ENCODE results near the gene ADA. TPM values are rescaled to one million over a fixed set of nuclear protein-coding genes. Genes with fewer than 3 reads are reported as not detected.

ADA gene
- total RNA-seq, 4 donors from 2014 or later, result 19.4 to 34.8 (median 22.6) TPM

DNA sequence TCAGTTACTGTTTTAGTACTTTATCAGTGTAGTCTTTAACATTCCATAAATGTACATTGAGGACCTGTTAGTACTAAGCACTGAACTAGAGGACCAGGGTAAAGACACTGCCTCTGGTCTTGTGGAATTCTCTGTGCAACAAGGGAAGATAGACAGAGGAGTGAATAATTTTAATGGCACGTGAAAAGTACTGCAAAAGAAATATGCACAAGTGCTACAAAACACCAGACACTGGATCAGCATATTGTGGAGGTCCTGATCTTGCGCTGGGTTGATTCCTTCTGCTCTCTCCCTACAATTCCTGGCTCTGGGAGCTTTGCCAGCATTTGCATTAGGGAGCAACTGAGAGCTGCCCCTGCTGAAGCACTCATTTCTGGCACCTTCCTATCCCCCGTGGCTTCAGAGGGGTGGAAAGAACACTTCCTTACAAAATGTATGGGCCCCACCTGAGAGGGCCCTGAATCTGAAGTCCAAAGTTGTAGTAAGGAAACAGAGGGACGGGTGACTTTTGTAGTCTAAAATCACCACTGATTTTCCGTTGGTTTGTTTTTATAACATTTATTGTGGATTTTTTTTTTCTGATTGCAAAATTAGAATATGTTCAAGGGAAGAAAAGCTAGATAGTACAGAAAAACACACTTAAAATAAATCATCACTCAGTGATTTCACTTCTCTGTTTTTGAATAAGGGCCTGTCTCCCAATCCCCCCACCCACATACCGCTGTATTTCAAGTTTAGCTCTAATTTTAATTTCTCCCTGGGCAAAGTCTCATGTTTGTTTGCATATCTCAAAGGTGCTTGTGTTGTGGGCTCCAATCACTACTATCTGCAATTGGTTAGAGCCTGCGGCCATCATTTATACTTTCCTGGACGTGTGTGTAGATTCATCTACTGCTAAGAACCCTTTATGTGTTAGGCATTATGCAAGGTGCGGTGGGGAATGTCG is 64.2 kb downstream of the ADA start:
- TF ChIP-seq, protein P1, sequence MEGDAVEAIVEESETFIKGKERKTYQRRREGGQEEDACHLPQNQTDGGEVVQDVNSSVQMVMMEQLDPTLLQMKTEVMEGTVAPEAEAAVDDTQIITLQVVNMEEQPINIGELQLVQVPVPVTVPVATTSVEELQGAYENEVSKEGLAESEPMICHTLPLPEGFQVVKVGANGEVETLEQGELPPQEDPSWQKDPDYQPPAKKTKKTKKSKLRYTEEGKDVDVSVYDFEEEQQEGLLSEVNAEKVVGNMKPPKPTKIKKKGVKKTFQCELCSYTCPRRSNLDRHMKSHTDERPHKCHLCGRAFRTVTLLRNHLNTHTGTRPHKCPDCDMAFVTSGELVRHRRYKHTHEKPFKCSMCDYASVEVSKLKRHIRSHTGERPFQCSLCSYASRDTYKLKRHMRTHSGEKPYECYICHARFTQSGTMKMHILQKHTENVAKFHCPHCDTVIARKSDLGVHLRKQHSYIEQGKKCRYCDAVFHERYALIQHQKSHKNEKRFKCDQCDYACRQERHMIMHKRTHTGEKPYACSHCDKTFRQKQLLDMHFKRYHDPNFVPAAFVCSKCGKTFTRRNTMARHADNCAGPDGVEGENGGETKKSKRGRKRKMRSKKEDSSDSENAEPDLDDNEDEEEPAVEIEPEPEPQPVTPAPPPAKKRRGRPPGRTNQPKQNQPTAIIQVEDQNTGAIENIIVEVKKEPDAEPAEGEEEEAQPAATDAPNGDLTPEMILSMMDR (IDR thresholded peaks at IDR 0.05; ENCODE audit: low read depth), result no peak

DNA sequence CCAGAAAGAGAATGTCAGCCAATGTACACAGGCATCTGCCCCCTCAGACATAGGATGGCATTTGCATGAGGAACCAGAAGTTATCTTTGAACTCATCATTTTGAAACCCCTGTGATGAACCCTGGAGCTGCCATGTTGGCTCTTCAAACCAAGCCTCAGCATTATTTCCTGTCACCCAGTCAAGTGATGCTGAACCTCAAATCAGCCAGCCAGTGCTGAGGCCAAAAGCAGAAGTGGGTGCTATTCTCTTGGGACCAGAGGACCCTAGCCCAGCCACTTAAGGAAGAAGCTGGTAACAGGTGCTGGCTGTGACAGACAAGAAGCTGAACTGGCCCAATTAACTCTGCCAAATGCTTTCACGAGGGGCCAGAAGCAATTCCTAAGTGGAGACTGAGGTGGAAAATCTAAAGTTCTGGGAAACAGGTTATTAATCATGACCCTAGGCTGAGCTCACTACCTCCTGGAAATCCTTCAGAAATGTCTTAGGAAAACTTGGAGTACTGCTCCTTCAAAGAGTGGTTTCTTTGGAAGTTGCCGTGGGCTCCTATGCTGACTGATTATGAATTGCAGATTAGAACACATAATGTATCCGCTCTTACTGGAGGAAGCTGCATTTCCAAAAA is 65.1 kb downstream of the ADA start:
- TF ChIP-seq, protein P1 (IDR thresholded peaks at IDR 0.05; ENCODE audit: low read depth), result no peak

DNA sequence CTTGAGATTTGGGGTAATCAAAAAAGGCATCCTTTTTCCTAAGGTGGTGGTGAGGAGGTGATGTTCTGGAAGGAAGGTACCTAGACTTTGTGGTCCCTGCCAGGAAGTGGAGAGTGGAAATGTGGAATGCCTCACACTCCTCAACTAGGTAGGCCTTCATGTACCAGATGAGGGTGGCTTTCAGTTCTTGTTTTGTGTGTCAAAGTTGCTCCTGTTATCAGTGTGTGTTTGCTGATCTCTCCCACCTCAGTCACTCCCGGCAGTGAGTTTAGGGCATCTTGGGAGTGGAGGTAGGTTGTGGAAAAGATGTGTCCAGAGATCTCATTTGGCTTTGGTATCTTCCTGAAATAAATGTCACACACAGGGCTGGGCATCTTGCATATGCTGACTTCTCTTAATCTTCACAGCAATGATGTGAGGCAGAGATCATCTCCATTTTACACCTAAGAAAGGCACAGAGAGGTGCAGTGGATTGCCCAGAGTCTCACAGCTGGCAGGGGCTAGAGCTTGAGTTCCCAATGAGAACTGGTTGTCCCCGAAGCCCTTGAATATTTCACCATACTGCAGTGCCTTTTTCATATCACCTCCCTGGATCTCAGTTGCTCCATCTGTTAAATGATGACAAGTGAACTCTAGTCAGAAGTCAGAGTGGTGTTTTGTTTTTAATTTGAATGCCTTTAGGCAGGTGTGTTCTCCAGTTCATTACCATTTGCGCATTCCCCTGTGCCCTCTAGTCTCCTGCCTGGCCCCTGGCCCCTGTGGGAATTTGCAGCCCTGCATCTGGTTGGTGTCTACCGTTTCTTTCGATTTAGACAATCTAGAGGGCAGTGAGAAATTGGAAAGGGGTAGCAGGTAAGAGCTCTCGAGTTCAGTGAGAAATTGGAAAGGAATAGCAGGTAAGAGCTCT is 66.2 kb downstream of the ADA start:
- TF ChIP-seq, protein P1 (IDR thresholded peaks at IDR 0.05; ENCODE audit: low read depth), result no peak

DNA sequence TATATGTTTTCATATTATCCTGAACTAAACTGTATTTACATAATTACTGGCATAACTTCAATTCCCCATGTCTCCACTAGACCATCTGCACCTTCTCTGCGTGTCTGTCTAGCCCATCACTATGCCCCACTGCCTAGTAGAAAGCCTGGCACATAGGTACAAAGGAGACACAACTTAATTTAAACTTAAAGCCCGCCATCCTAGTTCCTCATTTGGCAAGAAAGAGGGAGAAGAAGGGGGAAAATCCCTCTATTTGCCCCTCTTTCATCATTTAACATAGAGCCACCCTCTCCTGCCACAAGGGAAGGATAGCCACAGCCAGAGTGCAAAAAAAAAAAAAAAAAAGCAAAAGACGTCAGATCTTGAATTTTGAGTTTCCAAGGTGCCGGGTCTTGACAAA is 67.3 kb downstream of the ADA start:
- TF ChIP-seq, protein P1 (IDR thresholded peaks at IDR 0.05; ENCODE audit: low read depth), result no peak

DNA sequence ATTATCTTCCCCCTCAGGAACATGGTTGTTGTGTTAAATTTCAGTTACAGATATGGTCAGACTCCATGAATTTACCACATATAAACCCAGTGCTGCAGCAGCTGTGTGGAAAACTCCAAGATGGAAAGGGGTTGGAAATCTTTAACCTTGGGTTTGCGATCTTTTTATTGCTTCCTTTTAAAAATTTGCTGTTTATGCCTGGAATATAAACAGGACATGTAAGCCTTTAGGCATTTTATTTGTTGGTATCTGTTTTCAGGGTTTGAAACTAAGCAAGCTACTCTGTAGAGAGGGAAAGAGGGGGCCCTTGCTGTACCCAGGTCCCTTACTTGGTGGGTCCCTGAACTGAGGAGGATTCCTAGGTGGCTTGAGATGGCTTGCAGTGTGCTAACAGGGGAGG is 68.3 kb downstream of the ADA start:
- TF ChIP-seq, protein P1 (IDR thresholded peaks at IDR 0.05; ENCODE audit: low read depth), result no peak

DNA sequence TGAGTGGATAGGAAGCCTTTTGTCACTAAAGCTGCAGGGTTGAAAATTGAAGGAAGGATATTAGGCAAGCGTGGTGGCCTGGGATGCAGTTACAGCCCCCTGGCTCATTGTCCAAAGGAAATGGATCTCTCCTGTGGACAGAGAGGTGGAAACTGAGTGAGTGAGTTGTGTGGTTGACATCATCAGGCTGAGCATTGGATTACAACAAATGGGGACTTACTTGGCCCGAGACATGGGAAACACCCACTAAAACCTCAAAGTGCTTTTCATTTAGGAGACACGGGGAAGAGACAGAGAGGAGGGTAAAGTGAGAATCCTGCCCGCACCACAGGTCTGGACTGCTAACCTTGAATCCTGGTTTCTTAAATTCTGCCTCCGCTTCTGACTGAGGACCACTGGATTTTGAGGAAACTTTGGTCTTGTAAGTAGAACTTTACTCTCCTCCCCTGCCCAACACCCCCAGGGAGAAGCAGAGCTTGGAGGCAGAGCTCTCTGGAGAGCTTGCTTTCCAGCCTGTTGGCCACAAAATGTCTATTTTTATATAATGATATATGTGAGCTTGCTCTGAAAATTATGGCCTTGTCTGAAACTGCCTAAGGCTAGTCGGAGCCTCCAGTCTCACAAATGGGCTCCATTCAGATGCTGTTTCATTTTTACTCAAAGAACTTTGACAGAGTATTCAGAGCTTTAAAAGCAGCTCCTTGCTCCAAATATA is 69.0 kb downstream of the ADA start, which contains the start of gene PKIG:
TSS of gene PKIG (plus strand) at position 269 of the 715 bp plus-strand sequence. CDS start 31,978 bp downstream, outside the sequence.
- TF ChIP-seq, protein P1 (IDR thresholded peaks at IDR 0.05; ENCODE audit: low read depth), result no peak
